Activated CD4-positive, alpha-beta T cell treated with anti-CD3 and anti-CD28 coated beads, Interleukin-2, amount 50 U/mL, for 24 hours (primary cell): ENCODE measurements around the gene WNT4.

Experiments
- DNase-seq, 2 donors: peaks; one replicate each; pipeline ENCODE4 v3.0.0-alpha.2; 2020; ENCODE audit warnings: low read depth in 1 of 2, low spot score in 1 of 2

The WNT4 gene

DNA sequence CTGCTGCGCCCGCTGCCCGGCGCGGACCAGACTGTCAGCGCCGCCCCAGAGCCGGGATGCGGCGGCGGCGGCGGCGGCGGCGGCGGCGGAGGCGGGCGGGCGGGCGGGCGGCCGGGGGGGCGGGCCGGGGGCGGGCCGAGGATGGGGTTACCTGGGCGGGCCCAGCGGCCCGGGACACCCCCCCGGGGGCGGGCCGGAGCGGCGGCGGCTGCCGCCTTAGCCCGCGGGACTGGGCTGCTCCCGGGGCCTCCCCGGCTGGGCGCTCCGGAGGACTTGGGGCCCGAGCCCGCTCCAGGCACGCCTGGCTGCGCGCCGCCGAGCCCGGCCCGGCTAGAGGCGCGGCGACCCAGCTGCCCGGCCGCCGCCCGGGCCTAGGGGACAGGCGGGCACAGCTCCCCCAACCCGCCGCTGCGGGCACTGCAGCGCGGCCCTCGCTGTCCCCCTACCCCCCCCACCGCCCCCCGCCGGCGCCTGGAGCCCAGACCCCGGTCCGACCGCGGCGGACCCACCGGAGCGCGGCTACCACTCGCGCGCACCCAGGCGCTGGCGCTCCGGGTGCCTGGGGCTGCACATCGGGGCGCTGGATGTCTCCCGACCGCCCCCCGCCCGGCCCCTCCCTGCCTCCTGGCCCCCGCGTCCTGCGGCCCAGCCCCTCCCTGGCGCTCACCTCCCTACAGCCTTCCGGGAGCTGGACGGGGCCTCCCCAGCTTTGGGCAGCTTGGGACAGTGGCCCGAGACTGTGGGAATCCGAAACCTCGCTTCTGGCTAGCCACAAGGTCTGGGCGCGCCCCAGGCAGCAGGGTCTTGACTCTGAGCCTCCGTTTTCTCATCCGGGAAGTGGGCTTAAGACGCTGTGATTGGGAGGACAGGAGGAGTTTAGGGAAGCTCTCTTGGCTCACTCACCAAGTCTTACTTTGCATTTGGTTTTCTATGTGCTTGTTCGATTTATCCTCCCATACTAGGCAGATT lies at the start of gene WNT4:
Gene WNT4 (minus strand): TSS at position 33 of the 969 bp plus-strand sequence. CDS start 175 bp downstream, outside the sequence.
- DNase-seq = no peak

DNA sequence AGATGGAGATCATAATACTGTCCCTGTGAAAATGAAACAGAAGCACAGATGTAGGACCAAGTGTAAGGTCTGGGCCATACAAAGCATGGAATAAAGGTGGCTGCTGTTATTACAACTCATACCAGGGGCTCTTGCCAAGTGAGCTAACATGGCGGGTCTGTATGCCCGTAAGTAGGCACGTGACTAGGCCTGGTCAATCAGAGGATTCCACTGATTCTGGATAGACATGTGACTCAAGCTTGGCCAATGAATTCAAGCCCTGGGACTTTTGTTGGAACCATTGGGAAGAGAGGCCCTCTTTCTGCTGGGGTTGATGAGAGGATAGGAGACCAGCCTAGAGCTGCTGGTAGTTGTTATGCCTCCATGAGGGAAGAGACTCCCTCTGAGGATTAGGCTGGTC lies 47.8 kb upstream of the WNT4 start:
- no peak for DNase-seq

DNA sequence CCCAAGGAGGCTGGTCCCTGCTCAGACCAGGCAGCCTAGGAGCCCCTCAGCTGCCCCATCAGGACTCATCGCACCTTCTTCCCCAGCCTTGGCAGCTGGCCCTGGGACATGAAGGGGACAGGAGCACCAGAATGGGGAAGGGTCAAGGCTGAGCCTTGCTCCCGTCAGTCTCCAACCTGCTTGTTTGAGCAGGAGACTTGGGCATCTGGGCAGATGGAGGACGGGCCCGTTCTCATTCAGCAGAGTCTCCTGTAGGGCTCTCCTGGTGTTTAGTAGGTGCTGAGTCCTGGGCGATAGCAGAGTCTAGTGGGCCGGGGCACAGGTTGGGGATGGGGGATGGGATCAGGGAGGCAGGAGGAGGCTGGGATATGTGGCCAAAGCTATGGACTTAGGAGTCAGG lies 47.4 kb upstream of the WNT4 start:
- no peak for DNase-seq

GRCh38 chr1:22189619-22190018 lies 46.7 kb upstream of the WNT4 start:
- no peak for DNase-seq

DNA sequence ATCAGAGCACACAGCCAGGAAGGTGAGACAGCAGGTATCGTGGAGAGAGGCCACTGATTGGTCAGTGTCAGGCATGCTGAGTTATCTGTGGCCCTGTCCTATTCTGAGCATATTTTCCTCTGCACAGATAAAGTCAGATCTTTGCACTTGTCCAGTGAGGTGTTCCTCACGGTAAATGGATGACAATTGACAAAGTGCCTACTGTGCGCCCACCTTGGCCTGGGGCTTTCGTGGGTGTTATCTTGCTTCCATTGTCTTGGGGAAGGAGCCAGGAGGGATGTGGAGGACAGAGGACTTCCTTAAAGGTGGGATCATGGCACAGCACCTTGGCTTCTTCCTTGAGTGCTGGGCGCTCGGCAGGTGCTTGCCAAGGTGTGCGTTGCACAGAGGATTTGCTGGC lies 46.0 kb upstream of the WNT4 start:
- DNase-seq = no peak

DNA sequence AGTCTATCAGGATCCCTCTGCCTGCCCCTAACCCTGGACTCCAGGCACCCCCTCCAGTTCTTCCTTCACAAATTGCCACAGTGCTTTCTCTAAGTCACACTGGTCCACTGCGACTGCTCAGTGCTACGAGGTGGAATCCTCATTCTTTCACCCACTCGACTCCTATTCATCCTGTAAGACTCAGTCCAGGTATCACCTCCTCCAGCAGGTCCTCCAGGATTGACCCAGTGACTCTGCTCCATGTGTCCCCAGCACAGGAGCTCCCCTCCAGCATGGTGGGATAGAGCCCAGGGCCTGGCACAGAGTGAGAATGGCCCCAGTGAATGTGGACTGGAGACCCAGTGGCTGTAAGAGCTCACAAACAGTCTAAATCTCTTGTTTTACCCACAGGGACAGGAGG lies 45.5 kb upstream of the WNT4 start:
- DNase-seq = no peak

DNA sequence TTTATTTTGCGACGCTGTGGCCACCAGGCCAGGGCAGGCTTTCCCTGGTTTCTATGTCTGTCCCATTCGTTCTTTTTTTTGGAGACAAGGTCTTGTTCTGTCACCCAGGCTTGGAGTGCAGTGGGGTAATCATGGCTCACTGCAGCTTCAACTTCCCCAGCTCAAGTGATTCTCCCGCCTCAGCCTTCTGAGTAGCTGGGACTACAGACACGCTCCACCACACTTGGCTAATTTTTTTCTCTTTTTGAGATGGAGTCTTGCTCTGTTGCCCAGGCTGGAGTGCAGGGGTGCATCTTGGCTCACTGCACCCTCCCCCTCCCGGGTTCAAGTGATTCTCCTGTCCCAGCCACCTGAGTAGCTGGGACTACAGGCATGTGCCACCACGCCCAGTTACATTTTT lies 43.4 kb upstream of the WNT4 start:
- no peak for DNase-seq

DNA sequence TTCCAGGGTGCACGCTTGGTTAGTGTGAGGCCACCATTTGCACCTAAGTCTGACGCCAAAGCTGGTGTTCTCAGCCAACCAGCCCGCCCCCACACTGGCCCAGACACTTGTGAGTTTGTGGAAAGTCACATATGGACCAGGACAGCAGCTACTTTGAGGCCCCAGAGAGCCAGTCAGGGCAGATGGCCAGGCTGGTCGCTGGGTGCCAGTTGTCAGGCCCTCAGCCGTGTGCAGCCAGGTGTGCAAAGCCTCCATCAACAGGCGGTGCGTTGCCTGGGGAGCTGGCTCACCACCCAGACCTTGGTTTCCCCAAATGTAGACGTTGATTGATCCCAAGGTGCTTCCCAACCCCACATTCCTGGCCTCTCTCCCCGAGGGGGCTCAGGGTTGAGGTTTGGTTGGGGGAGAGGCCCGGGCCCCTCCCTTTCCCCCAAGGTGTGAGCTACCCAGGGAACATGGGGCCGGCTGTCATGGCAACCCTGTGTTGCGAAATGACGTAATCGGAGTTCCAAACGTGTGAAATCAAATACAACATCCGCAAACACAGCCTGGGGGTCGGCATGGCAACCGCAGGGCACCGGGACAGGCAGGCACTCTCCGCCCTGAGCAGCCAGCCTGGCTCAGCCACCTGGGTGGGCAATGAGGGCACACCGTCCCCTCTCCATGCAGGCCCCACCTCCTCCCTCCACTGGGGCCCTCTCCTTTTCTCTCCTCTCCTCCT lies 42.2 kb upstream of the WNT4 start:
- no peak for DNase-seq

- DNase-seq = no peak
Observed at GRCh38 chr1:22184454-22184853, 41.6 kb upstream of the WNT4 start.

GRCh38 chr1:22182715-22183114 lies 39.8 kb upstream of the WNT4 start:
- DNase-seq = no peak

DNA sequence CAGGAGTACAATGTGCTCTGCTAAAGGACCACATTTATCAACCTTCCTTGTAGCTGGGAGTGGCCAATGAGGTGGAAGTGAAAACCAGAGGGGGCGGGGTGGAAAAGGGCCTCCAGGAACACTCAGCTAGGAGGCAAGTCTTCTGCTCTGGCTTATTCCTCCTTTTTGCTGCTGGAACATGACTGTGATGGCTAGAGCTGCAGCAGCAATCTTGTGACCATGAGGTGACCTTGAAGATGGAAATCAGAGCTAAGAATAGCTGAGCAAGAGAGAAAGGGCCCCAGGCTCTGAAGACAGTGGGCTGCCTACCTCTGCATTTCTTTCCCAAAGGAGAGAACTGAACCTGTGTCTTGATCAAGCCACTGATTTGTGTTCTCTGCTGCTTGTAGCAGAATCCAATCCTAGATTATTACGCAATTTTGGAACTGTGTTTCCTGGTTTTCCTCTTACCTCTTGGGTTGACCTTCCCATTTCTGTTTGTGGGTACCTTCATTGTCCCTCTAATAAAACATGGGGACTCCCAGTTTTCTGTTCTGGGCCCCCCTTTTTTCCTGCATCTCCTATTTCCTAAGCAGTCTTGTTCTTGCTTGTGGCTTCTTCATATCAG lies 36.4 kb upstream of the WNT4 start:
- DNase-seq = no peak

DNA sequence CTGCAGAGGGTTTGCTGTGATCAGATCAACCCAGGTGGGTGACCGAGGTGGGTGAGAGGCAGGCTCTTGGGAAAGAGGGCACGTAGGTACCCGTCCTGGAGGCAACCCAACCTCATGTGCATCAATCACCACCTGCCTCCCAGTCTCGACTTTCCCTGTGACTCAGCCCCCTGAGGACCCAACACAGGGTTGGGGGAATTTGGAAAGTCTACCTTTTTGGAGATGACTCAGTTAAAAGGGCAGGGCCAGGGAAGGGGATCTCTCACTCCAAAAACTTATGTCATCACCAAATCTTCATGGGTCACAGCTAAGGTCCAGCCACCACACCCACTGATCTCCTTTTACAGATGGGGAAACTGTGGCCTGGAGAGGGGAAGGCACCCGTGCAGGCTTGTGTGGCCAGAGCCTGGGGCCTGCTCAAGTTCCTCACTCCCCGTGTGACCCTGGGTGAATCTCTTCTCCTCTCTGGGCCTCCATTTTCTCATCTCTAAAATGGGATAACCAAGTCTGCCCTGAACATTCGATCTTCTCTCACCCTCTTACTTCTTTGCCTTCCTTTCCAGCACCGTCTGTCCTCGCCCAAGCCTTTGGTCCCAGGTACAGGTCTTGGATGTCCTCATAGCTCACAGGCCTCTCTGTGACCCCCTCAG lies 34.6 kb upstream of the WNT4 start:
- no peak for DNase-seq

DNA sequence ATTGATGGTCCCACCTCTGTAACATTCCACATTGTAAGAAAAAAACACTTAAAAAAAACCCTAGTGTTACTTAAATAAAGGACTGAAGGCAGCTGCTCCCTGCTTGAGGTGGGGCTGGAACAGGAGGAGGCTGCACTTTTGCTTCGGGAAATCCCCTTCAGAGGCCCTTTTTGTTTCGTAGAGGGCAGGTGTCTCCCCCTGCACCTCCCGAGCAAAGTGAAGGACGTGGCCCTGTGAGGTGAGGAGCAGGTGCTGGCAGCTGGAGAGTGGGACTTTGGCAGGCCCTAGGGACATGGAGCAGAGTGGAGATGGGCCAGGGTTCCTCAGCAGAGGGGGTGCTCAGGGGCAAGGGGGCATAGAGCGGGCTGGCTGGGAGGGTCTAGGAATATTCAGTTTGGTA lies 33.4 kb upstream of the WNT4 start:
- peak in 1 of 2 donors; percentile 36 for DNase-seq

DNA sequence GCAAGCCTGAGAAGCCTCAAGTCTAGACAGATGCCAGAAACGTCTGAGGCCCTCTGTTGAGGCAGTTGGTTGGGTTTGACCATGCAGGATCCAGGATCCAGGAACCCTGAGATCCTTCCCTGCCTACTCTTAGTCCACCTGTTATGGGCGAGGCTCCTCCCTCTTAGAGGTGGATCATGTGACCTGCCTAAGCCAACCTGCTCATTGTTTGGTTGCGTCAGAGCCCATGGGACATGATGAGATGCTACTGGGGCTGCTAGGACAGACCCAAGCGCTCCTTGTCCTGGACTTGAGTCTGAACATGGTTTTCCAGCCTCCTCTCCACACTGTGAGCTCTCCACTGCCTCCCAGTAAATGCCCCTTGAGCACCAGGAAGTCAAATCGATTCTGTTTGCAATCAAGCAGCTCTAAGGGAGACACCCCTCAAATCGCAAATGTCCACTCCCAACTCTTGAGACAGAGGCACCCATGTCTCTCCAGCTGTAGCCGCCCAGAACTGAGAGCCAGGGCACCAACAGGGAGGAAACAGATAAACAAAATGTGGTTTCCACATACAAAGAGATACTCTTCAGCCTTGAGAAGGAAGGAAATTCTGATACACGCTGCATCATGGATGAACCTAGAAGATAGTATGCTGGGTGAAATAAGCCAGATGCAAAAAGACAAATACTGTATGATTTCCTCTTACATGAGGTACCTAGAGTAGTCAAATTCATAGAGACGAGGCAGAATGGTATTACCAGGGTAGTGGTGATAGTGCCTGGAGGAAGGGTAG lies 31.7 kb upstream of the WNT4 start:
- no peak for DNase-seq

DNA sequence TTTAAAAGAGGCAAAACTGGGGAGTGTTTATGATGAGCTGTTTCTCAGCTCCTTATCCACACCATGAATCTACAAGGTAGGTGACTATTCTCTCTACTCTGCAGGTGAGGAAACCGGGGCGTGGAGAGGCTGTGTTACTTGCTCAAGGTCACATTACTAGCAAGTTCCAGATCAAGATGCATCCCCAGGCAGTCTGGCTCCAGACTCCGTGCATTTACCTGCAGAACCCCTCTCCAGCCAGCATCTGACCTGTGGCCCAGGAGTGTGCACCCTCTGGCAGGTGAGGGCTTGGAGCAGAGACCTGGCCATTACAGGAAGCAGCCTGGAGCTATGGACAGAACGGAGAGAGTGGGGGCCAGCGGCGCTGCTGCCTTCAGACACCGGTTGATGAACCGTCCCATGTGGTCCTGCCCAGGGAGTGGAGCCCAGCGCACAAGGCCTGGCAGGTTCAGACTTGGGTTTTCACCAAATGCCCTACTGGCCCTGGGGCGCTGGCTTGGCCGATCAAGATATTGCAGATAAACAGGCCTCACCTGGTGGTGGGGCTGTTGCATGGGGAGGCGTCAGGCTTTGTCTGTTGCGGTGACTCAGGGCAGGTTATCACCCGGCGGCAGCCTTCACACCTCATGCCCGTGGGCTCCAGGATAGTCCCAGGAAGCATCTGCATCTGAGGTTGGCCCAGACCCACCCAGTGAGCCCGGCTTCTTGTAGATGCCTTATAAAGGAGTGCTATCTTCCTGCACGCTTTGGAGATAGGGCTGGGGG lies 29.2 kb upstream of the WNT4 start:
- DNase-seq = no peak

GRCh38 chr1:22169816-22170215 lies 26.9 kb upstream of the WNT4 start:
- DNase-seq = no peak

DNA sequence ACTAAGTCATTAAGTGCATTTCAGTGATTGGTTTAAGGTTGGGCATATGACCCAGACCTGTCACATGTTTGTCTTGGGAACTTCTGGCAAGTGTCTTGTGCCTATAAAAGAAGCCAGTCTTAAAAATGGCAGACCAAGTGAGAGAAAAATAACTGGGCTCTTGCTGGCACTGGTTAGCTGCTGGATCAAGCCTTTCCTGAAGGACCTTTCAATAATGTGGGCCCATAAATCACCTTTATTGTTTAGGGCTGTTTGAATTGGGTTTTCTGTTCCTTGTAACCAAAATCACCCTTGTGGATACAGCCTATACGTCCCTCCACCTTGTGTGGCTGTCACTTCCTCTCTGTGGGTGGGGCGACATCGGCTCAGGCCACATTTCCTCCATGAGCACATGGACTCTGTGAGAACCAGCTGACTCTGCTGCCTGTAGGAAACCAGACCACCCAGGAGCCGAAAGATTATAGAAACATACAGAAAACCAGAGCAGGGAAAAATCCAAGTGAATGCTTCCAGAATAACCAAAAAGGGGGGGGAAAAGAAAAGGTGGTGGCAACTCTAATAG lies 25.6 kb upstream of the WNT4 start:
- DNase-seq = no peak

DNA sequence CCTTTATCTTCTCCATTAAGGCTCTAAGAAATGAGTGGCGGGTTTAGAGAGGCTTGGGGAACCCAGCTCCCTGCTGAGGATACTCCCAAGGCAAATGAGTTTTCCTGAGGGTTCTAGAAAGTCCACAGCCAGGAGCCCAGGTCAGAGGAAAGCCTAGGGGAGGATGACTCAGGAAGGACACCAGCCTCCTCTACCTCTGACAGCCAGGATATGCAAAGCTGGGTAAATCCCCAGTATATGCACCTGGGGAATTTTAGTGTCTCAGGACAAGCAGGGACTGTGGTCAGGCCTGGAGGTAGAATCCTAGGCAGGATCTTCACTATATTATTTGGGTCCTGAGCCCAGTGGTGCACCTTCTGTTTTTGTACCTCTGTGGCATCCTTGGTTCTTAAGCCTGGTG lies 23.5 kb upstream of the WNT4 start:
- DNase-seq = no peak
